SK-N-SH treated with all-trans-retinoic acid at 6 μM for 48 hours (cell line): ENCODE results near the gene NAV3.

Experiments
- ATAC-seq: fragments of 200-7000 bp; cut with Tn5 transposase; 3 replicates; pipeline ENCODE4 v1.9.1; 2020; ENCODE audit warnings: mild to moderate bottlenecking, moderate library complexity
- ARNTL ChIP-seq: fragments of 450-650 bp; formaldehyde crosslinking; IDR thresholded peaks from 2 replicates; pipeline ENCODE4 v1.5.0; 2020; ENCODE audit warnings: low read depth, mild to moderate bottlenecking, moderate library complexity, borderline replicate concordance
- BACH2 ChIP-seq: fragments of 250-450 bp; sonication (Bioruptor Pico); IDR thresholded peaks from 2 replicates; pipeline ENCODE4 v1.9.0; 2021; ENCODE audit warnings: mild to moderate bottlenecking, borderline replicate concordance
- CSDC2 ChIP-seq: fragments of 250-450 bp; sonication (Bioruptor Pico); IDR thresholded peaks from 2 replicates; pipeline ENCODE4 v1.5.0; 2020; ENCODE audit warnings: mild to moderate bottlenecking, moderate library complexity
- ESRRG ChIP-seq: fragments of 250-450 bp; sonication (Bioruptor Pico); IDR thresholded peaks from 2 replicates; pipeline ENCODE4 v1.6.1; 2021; ENCODE audit warnings: mild to moderate bottlenecking
- GLIS3 ChIP-seq: fragments of 250-450 bp; sonication (Bioruptor Pico); IDR thresholded peaks from 2 replicates; pipeline ENCODE4 v1.5.0; 2020; ENCODE audit warnings: mild to moderate bottlenecking, moderate library complexity
- ISL1 ChIP-seq: fragments of 250-450 bp; sonication (Bioruptor Pico); IDR thresholded peaks from 2 replicates; pipeline ENCODE4 v2.1.2; 2022; ENCODE audit warnings: mild to moderate bottlenecking, moderate library complexity
- OSR1 ChIP-seq: fragments of 250-450 bp; sonication (Bioruptor Pico); IDR thresholded peaks from 2 replicates; pipeline ENCODE4 v1.8.0; 2022; ENCODE audit warnings: moderate library complexity, mild to moderate bottlenecking, inconsistent platforms
- PATZ1 ChIP-seq: fragments of 250-450 bp; sonication (Bioruptor Pico); IDR thresholded peaks from 2 replicates; pipeline ENCODE4 v1.8.0; 2020; ENCODE audit warnings: mild to moderate bottlenecking, moderate library complexity, borderline replicate concordance
- POU6F1 ChIP-seq: fragments of 250-450 bp; sonication (Bioruptor Pico); IDR thresholded peaks from 2 replicates; pipeline ENCODE4 v1.8.0; 2021; ENCODE audit warnings: low read depth, mild to moderate bottlenecking, moderate library complexity, borderline replicate concordance
- PPARA ChIP-seq: fragments of 250-450 bp; sonication (Bioruptor Pico); IDR thresholded peaks from 2 replicates; pipeline ENCODE4 v1.5.0; 2020; ENCODE audit warnings: mild to moderate bottlenecking, borderline replicate concordance
- RARB ChIP-seq: fragments of 250-450 bp; sonication (Bioruptor Pico); IDR thresholded peaks from 2 replicates; pipeline ENCODE4 v1.8.0; 2021; ENCODE audit warnings: mild to moderate bottlenecking, moderate library complexity
- TCF4 ChIP-seq: fragments of 250-450 bp; sonication (Bioruptor Pico); IDR thresholded peaks from 2 replicates; pipeline ENCODE4 v1.8.0; 2021; ENCODE audit warnings: mild to moderate bottlenecking, moderate library complexity, borderline replicate concordance
- TOX ChIP-seq: fragments of 250-450 bp; sonication (Bioruptor Pico); IDR thresholded peaks from 2 replicates; pipeline ENCODE4 v1.8.0; 2021; ENCODE audit warnings: mild to moderate bottlenecking, moderate library complexity, borderline replicate concordance
- TSHZ2 ChIP-seq: fragments of 250-450 bp; sonication (Bioruptor Pico); IDR thresholded peaks from 2 replicates; pipeline ENCODE4 v1.5.0; 2020; ENCODE audit warnings: mild to moderate bottlenecking, moderate library complexity
- ZC3H10 ChIP-seq: fragments of 250-450 bp; sonication (Bioruptor Pico); IDR thresholded peaks from 2 replicates; pipeline ENCODE4 v1.5.1; 2021; ENCODE audit warnings: mild to moderate bottlenecking, moderate library complexity
- ZFP30 ChIP-seq: fragments of 450-650 bp; formaldehyde crosslinking; IDR thresholded peaks from 2 replicates; pipeline ENCODE4 v1.5.0; 2022; ENCODE audit warnings: mild to moderate bottlenecking, moderate library complexity
- ZNF565 ChIP-seq: fragments of 450-650 bp; formaldehyde crosslinking; conservative IDR thresholded peaks from 2 replicates; pipeline ENCODE4 v1.5.0; 2020; ENCODE audit warnings: low read depth, mild to moderate bottlenecking, moderate library complexity
- ZNF8 ChIP-seq: fragments of 450-650 bp; formaldehyde crosslinking; IDR thresholded peaks from 2 replicates; pipeline ENCODE4 v1.5.0; 2020; ENCODE audit warnings: mild to moderate bottlenecking, moderate library complexity
- TF ChIP-seq, protein P1 (sequence below): fragments of 250-450 bp; sonication (Bioruptor Pico); IDR thresholded peaks from 2 replicates; pipeline ENCODE4 v1.5.1; 2020; ENCODE audit warnings: low read depth, mild to moderate bottlenecking, moderate library complexity
- TF ChIP-seq, protein P2 (sequence below): fragments of 250-450 bp; sonication (Bioruptor Pico); IDR thresholded peaks from 2 replicates; pipeline ENCODE4 v1.5.1; 2021; ENCODE audit warnings: mild to moderate bottlenecking, moderate library complexity

Gene NAV3

GRCh38 chr12:78145398-78145797 lies 314.7 kb downstream of the NAV3 start:
- ATAC-seq, result no peak
- TF ChIP-seq CSDC2 (CRISPR knock-in tag) (no peak), TSHZ2 (CRISPR knock-in tag) (no peak), ESRRG (CRISPR knock-in tag) (no peak), OSR1 (CRISPR knock-in tag) (no peak), PPARA (CRISPR knock-in tag) (no peak), PATZ1 (CRISPR knock-in tag) (no peak), ZC3H10 (no peak), BACH2 (CRISPR knock-in tag) (no peak), ISL1 (CRISPR knock-in tag) (no peak), TOX (CRISPR knock-in tag) (no peak), ARNTL (no peak), ZFP30 (CRISPR knock-in tag) (no peak), RARB (CRISPR knock-in tag) (no peak), POU6F1 (no peak)
- TF ChIP-seq, protein P1, sequence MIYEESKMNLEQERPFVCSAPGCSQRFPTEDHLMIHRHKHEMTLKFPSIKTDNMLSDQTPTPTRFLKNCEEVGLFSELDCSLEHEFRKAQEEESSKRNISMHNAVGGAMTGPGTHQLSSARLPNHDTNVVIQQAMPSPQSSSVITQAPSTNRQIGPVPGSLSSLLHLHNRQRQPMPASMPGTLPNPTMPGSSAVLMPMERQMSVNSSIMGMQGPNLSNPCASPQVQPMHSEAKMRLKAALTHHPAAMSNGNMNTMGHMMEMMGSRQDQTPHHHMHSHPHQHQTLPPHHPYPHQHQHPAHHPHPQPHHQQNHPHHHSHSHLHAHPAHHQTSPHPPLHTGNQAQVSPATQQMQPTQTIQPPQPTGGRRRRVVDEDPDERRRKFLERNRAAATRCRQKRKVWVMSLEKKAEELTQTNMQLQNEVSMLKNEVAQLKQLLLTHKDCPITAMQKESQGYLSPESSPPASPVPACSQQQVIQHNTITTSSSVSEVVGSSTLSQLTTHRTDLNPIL (CRISPR knock-in tag), result no peak

DNA sequence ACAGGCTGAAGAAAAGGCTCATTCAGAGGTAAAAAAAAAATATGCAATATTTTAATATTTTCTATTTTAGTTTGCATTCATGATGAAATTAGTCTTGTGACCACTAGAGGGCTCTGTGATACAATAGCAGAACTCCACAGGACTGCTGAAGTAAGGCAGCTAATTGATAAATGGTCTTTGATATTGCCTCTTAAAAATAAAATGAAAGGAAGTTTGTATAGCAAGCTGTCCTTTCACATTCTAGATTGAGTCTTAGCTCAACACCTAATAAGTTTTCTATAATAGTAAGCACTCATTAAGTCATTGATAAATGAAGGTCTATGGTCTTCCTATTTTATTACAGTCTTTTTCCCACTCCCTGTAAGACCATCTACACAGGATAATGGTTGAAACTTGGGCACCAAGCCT lies 315.7 kb downstream of the NAV3 start:
- 0 out of 3 replicates have a peak, but pooled peaks have one; percentile 20 for ATAC-seq
- TF ChIP-seq POU6F1 (no peak), ZNF565 (CRISPR knock-in tag) (no peak), TOX (CRISPR knock-in tag) (no peak), PATZ1 (CRISPR knock-in tag) (no peak), ZNF8 (CRISPR knock-in tag) (no peak), ZFP30 (CRISPR knock-in tag) (no peak), ARNTL (no peak), BACH2 (CRISPR knock-in tag) (no peak), ISL1 (CRISPR knock-in tag) (no peak), GLIS3 (CRISPR knock-in tag) (no peak), ZC3H10 (no peak), ESRRG (CRISPR knock-in tag) (no peak), TCF4 (CRISPR knock-in tag) (no peak), OSR1 (CRISPR knock-in tag) (no peak), TSHZ2 (CRISPR knock-in tag) (no peak)
- TF ChIP-seq, protein P2, sequence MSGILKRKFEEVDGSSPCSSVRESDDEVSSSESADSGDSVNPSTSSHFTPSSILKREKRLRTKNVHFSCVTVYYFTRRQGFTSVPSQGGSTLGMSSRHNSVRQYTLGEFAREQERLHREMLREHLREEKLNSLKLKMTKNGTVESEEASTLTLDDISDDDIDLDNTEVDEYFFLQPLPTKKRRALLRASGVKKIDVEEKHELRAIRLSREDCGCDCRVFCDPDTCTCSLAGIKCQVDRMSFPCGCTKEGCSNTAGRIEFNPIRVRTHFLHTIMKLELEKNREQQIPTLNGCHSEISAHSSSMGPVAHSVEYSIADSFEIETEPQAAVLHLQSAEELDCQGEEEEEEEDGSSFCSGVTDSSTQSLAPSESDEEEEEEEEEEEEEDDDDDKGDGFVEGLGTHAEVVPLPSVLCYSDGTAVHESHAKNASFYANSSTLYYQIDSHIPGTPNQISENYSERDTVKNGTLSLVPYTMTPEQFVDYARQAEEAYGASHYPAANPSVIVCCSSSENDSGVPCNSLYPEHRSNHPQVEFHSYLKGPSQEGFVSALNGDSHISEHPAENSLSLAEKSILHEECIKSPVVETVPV (CRISPR knock-in tag), result no peak
